GM18517 (cell line): ENCODE measurements around the gene ZNF324B.
"Not testable (repeated sequence)": the region's sequence is repeated elsewhere in the genome, so short reads cannot be mapped to it uniquely, and the experiment has no call there.

Source experiments
- ATAC-seq: cut with Tn5 transposase; IDR thresholded peaks from one replicate; pipeline ENCODE4 v1.9.1; 2021; ENCODE audit warnings: mild to moderate bottlenecking, moderate library complexity; ENCODE audit not compliant: unreplicated experiment

The ZNF324B gene

GRCh38 chr19:58451358-58452101 is at the start of gene ZNF324B:
Gene ZNF324B, plus strand, starts transcription at chr19:58451622. Its CDS starts 2,080 bp downstream, at chr19:58453702.
- ATAC-seq: peak; percentile 92

- no peak for ATAC-seq
Observed at GRCh38 chr19:58401840-58402421, 49.5 kb upstream of the ZNF324B start.

GRCh38 chr19:58403920-58404478 is 47.4 kb upstream of the ZNF324B start:
- ATAC-seq: not testable (repeated sequence)

- no peak for ATAC-seq
Observed at GRCh38 chr19:58406818-58407657, 44.4 kb upstream of the ZNF324B start.

- ATAC-seq: no peak
Observed at GRCh38 chr19:58407658-58408151, 43.7 kb upstream of the ZNF324B start.

GRCh38 chr19:58408152-58409009 is 43.0 kb upstream of the ZNF324B start, which contains the start of gene ZNF584:
Gene ZNF584, plus strand, starts transcription at chr19:58408649. Its CDS starts 499 bp downstream, at chr19:58409148.
- peak; percentile 80 for ATAC-seq

GRCh38 chr19:58409010-58409790 is 42.2 kb upstream of the ZNF324B start:
- ATAC-seq: no peak

GRCh38 chr19:58416604-58417003 is 34.8 kb upstream of the ZNF324B start:
- no peak for ATAC-seq

GRCh38 chr19:58417071-58417470 is 34.4 kb upstream of the ZNF324B start:
- no peak for ATAC-seq

- no peak for ATAC-seq
Observed at GRCh38 chr19:58428617-58429016, 22.8 kb upstream of the ZNF324B start.

- ATAC-seq: no peak
Observed at GRCh38 chr19:58429745-58430144, 21.7 kb upstream of the ZNF324B start.

- ATAC-seq: no peak
Observed at GRCh38 chr19:58434217-58434616, 17.2 kb upstream of the ZNF324B start.

- peak; percentile 95 for ATAC-seq
Observed at GRCh38 chr19:58439576-58440554, 11.6 kb upstream of the ZNF324B start, which contains the start of gene ZNF132. Gene ZNF132, minus strand, starts transcription at chr19:58440153. Its CDS starts 332 bp downstream, at chr19:58439821.

GRCh38 chr19:58440556-58440955 is 10.9 kb upstream of the ZNF324B start:
- no peak for ATAC-seq

- not testable (repeated sequence) for ATAC-seq
Observed at GRCh38 chr19:58442986-58443385, 8.4 kb upstream of the ZNF324B start.

- not testable (repeated sequence) for ATAC-seq
Observed at GRCh38 chr19:58448860-58449259, 2.6 kb upstream of the ZNF324B start.

- not testable (repeated sequence) for ATAC-seq
Observed at GRCh38 chr19:58449980-58450379, 1.4 kb upstream of the ZNF324B start.

- no peak for ATAC-seq
Observed at GRCh38 chr19:58450856-58451357, 515 bp upstream of the ZNF324B start.
